GM21528 (cell line): ENCODE results near the gene HUNK.
"Not testable (repeated sequence)": the region's sequence is repeated elsewhere in the genome, so short reads cannot be mapped to it uniquely, and the experiment has no call there.

Experiments
- ATAC-seq: cut with Tn5 transposase; IDR thresholded peaks from one replicate; pipeline ENCODE4 v1.9.1; 2021; ENCODE audit warnings: mild to moderate bottlenecking, moderate library complexity; ENCODE audit not compliant: unreplicated experiment, low FRiP score

Gene HUNK

DNA sequence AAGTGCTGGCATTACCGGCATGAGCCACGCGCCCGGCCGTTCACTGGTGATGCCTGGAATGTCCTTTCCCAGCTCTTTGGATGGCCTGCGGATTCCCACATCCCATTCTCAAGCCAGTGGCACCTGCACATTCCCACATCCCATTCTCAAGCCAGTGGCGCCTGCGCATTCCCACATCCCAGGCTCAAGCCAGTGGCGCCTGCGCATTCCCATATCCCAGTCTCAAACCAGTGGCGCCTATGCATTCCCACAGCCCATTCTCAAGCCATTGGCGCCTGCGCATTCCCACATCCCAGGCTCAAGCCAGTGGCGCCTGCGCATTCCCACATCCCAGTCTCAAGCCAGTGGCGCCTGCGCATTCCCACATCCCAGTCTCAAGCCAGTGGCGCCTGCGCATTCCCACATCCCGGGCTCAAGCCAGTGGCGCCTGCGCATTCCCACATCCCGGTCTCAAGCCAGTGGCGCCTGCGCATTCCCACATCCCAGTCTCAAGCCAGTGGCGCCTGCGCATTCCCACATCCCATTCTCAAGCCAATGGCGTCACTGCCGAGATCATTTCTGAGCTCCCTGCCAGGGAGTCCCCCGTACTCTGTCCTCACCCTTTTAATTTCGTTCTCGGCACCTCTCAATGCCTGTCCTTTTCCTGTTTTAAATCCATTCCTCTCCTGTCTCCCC lies 74.2 kb downstream of the HUNK start:
- ATAC-seq, result not testable (repeated sequence)

- ATAC-seq, result no peak
Observed at GRCh38 chr21:31948676-31949075, 75.9 kb downstream of the HUNK start.

- ATAC-seq, result no peak
Observed at GRCh38 chr21:31952828-31953227, 80.0 kb downstream of the HUNK start.

GRCh38 chr21:31957631-31958030 lies 84.8 kb downstream of the HUNK start:
- ATAC-seq, result no peak

GRCh38 chr21:31959881-31960280 lies 87.1 kb downstream of the HUNK start:
- ATAC-seq, result no peak

DNA sequence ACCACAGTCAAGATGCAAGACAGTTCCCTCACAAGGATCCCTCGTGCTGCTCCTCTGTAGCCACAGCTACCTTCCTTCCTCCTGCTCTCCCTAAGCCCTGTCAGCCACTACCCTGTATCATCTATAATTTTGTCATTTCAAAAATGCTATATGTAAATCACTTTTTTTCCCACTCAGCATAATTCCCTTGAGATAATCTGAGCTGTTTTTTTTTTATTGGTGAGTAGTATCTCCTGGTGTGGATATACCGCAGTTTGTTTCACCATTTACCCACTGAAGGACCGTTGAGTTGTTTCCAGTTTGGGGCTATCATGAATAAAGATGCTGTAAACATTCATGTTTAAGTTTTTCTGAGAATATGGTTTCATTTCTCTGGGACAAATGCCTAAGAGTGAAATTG lies 88.2 kb downstream of the HUNK start:
- no peak for ATAC-seq

DNA sequence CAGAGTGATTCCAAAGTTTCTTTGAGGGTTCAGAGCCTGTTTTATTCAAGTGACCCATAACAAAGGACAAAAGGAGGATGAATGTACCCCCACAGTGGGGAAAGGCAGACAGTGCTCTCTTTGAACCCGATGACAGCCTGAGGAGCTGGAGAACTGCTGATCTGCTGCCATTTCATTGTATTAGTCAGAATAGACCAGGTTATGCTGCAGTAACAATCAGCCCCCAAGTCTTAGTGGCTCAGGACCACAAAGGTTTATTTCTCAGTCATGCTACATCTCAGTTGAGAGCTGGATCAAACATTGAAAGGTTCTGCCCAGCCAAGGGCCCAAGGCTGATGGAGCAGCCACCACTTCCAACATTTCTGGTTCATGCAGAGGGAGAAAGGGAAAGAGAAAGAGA lies 88.9 kb downstream of the HUNK start:
- no peak for ATAC-seq

DNA sequence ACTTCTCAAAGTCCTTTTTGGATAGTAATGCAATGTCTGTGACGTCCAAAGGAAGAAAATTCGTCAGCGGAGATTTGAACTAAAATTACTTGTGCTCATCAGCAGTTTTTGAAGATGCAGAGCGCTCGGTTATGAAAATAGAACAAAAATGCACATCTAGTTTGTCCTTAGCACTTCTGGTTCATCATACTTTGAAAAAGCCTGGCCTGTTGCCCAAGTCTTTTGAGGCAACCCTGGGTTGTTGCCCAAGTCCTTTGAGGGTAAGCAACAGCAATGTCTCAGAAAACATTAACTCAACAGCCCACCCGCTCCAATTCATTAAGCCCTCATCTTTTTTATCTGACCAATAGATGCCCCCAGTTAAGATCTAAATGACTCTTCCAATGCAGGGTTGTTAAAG lies 91.9 kb downstream of the HUNK start:
- no peak for ATAC-seq

DNA sequence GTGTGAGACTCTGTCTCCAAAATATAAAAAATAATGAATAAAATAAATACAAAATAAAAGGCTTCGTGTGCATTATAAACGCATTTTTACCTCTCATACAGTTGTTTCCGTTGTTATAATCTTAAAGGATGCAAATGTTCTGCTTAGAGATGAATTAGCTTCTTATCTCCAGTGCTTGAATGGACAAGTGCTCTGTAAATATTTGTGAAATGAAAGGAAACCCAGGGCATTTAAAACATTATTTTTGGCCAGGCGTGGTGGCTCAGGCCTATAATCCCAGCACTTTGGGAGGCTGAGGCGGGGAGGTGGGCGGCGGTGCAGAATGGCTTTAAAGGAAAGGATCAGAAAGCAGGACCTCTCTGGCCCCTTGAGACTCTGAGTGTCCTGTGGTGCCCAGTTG lies 94.5 kb downstream of the HUNK start:
- no peak for ATAC-seq

DNA sequence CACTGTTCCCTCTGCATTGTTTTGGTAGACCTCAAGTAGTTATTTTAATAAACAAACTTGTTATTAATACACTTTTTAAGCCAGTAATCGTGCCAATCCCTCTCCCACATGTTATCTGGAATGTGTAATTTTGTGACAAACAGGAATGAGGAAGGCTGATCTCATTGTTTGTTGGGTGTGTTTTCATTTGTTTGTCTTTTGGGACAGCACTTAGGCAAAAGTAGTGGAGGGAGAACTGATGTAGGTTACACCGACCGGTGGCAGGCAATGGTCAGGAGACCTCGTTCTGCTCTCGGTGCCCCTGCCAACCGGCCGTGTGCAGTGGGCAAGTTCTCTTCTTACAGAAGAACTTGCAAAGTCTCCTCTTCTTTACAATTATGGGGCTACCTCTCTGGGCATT lies 99.8 kb downstream of the HUNK start:
- ATAC-seq, result no peak

- no peak for ATAC-seq
Observed at GRCh38 chr21:31973402-31973944, 100.7 kb downstream of the HUNK start.

DNA sequence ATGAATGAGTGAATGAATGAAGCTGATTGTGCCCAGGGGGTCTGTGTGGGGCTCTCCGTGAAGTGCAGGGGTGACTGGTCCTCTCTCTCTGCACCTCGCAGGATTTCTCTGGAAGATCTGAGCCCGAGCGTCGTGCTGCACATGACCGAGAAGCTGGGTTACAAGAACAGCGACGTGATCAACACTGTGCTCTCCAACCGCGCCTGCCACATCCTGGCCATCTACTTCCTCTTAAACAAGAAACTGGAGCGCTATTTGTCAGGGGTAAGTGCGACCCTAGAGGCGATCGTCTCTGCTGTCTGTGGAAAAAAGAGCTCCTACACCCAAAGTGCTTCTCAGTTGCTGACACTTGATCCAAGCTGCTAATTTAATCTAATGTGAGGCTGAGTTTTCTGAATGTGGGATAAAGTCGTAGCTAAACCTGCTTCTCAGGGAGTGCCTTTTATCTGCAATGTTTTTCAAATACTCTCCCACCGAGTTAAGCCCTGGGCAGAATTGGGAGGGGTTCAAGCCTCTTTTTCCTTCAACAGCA lies 101.7 kb downstream of the HUNK start:
- no peak for ATAC-seq

- no peak for ATAC-seq
Observed at GRCh38 chr21:31975491-31975890, 102.7 kb downstream of the HUNK start.

GRCh38 chr21:31977816-31978215 lies 105.0 kb downstream of the HUNK start:
- ATAC-seq, result no peak

GRCh38 chr21:31983120-31983519 lies 110.3 kb downstream of the HUNK start:
- no peak for ATAC-seq

DNA sequence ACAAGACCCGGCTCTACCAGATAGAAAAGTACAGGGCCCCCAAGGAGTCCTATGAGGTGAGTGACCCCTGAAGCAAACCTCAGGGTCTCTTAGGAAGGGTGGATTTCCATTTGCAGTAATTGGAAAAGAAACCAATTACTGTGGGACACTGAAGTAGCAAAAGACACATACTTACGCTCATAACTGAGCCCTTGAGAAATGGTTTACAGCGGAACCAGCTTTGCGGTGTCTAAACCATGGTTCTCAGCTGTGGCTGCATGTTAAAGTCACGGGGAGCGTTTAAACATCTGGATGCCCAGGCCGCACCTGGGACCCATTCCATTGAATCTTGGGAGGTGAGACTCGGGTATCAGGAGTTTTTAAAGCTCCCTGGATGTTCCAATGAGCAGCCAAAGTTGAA lies 110.7 kb downstream of the HUNK start:
- ATAC-seq, result no peak

- no peak for ATAC-seq
Observed at GRCh38 chr21:31985398-31985797, 112.6 kb downstream of the HUNK start.

GRCh38 chr21:31986035-31986856 lies 113.4 kb downstream of the HUNK start:
- no peak for ATAC-seq

DNA sequence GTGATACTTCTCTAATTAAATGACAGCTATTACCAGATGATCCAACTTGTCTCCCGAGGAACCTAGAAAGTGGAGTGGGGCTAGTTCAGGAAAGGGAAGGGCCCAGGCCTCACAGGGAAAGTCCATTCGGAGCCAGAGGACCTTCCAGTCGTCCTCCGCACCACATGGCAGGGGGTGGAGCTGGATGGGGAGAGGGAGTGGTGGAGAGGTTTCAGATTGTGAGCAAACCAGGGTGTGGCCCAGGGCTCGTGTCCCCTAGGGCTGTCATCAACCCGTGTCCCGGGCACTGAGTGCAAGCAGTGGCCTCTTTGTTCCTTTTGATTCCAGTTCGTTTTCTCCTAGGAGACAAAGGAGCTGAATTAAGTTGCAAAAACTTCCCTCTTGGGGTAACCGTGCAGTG lies 114.9 kb downstream of the HUNK start:
- ATAC-seq, result no peak

DNA sequence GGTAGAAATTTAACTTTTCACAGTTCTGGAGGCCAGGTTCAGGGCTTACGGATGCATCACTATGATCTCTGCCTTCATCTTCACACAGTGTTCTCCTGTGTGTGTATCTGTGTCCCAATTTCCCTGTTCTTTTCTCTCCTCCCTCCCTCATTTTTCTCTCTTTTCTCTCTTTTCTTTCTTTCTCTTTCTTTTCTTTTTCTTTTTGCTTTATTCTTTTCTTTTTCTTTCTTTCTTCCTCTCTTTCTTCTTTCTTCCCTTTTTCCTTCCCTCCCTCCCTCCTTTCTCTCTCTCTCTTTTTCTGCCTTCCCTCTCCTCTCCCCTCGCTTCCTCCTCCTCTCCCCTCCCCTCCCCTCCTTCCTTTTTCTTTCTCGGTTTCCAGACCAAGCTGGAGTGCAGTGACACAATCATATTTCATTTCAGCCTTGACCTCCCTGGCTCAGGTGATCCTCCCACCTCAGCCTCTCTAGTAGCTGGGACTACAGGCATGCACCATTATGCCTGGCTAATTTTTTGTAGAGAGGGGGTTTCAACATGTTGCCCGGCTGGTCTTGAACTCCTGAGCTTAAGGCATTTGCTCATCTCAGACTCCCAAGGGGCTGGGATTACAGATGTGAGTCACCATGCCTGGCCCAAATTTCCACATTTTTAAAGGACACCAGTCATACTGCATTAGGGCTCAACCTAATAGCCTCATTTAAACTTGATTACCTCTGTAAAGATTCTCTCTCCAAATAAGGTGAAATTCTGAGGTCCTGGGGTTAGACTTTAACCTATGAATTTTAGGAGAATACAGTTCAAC lies 115.9 kb downstream of the HUNK start:
- ATAC-seq, result no peak
